Suppressor macrophage treated with lipopolysaccharide for 4 hours (primary cell): Measurements from ENCODE around the gene OBSL1.

ENCODE experiments used
- DNase-seq: peaks from one replicate; pipeline ENCODE4 v3.0.0-alpha.2; 2020

Gene OBSL1

DNA sequence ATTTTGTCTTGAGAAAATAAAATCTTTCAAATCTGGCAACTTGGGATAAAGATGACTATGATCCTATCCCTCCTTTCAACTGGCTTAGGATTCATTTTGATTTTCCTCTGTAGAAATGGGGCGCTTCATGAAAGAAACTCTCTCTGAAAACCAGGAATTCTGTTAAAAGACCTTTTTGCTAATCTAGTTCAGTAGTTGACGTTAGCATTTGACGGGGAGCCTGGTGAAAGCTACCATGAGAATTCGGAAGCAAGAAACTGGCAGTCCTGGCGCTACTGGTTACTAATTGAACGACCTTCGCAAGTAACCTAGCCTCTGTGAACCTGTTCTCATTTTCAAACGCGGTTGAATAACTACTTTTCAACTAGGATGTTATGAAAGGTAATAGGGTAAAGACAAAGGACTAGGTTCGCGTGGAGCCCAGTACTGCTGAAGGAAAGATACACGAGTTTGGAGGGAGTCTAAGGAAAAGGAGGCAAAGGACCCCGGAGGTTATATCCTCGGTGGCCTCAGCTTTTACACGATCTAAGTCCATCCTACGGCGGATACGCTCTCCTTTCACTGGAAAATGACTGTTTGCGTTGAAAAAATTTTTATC, 25.7 kb upstream of the OBSL1 start:
- DNase-seq, result no peak

DNA sequence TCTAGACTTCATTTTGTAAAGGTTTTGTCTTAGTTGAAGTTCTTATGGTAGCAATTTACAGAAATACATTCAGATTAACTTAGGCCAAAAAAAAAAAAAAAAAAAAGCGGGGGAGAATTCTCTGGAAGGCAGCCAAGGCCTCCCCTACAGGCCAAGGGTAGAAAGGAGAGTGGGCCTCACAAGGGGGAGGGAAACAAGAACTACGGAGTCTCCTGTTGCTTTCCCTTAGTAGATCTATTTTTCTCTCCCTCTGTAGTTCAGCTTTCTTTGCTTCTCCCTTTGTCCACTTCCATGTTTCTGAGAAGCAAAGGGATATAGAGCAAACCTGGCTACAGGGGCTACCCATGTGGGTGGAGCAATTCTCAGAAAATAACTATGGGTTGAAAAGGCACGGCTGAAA, 23.9 kb upstream of the OBSL1 start:
- DNase-seq, result no peak

DNA sequence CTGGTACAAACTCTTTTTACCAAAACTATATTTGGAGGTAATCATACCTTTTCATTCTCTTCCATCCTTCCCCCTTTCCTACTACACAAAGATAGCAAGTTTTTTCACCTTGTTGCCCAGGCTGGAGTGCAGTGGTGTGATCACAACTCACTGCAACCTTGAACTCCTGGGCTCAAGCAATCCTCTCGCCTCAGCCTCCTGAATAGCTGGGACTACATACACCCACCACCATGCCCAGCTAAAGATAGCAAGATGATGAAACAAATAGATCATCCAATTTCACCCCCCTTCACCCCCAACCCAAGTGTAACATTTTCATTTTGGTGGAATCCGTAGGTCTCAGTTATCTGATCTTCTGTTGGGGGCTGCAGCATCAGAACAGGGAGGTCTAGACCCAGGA, 21.8 kb upstream of the OBSL1 start:
- DNase-seq, result no peak

DNA sequence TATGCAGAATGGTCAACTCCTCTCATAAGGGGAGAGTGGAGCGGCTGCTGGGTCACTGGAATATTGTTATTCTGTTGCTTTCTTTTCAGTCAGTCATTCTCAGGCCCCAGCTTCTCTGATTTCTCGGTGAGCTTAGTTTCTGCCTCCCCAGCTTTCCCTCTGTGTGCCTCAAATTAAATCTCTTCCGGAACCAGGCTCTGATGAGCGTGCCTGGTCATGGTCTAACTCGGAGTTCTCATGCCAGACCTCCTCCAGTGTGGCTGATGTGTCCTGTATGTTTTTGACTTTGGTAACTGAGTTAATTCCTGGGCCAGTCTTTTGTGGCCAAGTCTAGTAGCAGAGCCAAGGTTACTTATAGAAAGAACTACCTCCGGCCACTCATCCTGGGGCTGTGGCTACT, 21.4 kb upstream of the OBSL1 start:
- DNase-seq, result no peak

DNA sequence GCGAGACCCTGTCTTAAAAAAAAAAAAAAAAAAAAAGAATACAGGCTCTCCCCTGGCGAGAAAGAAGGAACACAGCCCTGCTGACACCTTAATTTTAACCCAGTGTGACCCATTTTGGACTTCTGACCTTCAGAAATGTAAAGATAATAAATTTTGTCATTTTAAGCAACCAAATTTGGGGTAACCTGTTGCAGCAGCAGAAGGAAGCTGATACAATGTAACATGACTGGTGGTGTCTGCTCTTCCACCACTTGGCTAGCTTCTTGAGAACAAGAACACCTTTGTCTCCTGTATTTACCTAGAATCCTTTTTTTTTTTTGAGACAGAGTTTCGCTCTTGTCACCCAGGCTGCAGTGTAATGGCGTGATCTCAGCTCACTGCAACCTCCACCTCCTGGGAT, 19.8 kb upstream of the OBSL1 start:
- no peak for DNase-seq

DNA sequence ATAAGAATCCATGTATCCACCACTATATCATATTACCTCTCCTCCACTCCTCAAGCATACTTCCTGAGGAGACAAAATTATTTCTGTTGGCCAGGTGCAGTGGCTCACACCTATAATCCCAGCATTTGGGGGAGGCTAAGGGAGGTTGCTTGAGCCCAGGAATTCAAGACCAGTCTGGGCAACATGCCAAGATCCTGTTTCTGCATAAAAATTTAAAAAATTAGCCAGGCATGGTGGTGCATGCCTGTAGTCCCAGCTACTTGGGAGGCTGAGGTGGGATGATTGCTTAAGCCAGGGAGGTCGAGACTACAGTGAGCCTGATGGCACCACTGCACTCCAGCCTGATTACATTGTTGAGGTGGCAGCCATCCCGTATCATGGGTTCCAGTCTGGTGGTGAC, 10.0 kb upstream of the OBSL1 start:
- DNase-seq, result no peak

DNA sequence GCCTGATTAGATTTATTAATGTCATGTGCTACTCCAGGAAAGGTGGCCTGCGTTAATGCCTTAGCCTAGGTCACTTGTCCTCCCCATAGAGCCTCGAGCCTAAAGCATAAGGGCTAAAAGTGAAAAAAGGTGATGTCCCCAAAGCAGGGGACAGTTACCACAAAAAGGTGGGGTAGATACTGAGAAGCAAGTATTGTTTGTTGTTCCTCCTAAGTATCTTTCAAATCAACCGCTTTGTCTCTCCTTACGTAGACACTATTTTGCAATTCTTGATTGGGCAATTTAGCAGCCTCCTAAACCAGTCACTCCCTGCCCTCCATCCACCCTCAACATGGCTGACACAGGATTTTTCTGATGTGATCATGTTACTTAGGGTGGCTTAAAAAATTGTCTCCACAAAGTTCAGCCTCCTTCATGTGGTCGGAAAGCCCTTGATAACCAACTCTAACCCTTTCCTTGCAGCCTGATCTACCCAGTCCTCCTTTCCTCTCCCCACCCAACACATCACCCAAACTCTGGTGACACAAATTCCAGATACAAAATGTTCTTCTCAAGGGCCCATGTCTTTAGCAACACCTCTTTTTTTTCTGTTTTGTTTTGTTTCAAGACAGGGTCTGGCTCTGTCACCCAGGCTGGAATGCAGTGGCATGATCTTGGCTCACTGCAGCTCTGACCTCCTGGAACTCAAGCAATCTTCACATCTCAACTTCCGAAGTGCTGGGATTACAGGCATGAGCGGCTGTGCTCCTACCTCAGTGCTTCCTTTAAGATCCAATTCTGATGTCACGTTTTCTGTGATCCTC, 7.7 kb upstream of the OBSL1 start:
- DNase-seq, result peak; percentile 68

DNA sequence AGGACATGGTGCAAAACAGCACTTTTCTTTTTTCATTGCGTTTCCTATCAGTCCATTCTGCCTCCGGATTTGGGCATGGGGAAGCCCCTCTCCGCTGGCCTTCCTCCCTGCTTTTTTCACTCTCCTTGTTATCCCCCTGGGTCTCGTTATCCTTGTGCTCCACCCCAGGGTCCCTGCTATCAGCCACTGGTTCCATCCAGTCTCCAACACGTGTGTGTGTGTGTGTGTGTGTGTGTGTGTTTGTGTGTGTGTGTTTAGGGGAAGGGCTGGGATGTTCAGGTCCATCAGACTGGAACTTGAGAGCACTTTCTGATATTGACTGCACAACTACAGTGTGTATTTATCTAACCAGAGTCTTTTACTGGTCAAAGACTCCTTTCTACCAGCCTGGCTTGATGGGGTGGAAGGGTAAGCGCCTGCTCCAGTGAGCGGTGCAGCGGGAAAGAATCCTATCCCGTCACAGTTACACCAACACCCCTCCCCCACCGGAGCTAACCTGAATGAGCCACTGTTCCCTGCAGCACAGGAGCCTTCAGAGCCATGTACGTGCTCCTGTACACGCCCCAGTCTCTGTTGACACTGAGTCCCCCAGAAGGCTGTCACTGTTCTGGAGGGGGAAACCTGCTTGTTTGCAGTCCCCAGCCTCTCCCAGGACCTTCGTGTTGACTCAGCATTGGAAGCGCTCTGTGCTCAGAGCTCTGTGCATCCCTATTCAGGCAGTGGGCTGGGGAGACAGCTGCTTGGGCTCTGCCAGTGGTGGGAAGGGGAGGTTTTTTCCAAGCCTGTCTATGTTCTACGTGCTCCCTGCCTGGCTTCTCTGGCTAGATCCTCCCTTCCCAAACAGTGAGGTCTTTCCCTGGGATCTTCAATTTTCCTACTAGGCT, 5.4 kb upstream of the OBSL1 start:
- no peak for DNase-seq

DNA sequence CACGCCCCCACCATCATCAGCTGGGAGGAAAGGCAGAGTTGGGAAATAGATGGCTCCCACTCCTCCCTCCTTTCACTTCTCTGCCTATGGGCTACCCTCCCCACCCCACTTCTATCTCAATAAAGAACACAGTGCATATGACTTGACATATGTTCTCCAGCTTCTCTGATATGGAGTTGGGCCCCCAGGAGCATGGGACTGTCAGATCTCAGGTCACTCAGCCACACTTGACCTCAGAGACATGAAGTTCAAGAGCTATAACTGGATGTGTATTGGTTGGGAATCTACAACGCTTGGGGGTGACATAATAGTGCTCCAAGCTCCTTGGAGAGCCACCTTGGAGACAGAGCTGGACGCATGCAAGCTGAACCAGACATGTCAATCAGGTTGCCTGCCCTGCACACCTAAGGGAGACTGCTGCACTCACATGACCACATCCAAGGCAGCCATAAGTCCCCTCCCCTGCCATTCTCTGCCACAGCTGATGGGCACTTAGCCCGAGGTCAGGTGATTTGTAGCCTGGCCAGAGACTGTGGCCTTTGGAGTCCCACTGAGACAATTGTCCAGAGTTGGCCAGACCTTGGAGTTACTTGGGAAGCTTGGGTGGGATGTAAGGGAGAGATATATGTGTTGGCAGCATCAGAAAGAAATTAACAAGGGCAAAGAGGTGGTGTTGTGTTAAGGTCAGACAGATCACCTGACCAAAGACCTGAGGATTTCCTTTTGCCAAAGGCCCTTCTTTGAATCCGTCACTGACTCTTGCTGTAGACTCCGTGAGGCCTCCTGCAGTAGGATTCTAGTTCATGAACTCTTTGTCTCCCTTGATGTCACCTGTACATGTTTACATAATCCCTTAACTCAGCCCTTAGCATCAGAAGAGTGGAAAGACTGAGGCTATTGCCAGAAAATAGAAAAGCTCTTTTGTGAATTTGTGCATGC, 4.5 kb upstream of the OBSL1 start:
- DNase-seq, result no peak

DNA sequence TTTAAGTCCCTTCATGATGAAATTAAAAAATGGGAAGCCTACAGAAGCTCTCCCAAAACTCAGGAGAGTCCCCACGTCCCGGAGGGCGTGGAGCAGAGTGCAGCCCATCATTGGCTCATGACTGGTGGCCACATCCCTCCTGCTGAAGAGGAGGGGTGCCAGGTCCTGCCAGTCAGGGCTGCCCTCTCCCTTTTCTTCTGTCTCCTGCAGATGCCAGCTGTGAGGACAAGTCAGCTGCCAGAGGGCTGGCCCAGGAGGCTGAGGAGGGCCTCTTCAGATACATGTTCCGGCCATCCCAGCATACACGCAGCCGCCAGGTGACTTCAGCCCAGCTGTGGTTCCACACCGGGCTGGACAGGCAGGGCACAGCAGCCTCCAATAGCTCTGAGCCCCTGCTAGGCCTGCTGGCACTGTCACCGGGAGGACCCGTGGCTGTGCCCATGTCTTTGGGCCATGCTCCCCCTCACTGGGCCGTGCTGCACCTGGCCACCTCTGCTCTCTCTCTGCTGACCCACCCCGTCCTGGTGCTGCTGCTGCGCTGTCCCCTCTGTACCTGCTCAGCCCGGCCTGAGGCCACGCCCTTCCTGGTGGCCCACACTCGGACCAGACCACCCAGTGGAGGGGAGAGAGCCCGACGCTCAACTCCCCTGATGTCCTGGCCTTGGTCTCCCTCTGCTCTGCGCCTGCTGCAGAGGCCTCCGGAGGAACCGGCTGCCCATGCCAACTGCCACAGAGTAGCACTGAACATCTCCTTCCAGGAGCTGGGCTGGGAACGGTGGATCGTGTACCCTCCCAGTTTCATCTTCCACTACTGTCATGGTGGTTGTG, 3.4 kb upstream of the OBSL1 start:
- no peak for DNase-seq

DNA sequence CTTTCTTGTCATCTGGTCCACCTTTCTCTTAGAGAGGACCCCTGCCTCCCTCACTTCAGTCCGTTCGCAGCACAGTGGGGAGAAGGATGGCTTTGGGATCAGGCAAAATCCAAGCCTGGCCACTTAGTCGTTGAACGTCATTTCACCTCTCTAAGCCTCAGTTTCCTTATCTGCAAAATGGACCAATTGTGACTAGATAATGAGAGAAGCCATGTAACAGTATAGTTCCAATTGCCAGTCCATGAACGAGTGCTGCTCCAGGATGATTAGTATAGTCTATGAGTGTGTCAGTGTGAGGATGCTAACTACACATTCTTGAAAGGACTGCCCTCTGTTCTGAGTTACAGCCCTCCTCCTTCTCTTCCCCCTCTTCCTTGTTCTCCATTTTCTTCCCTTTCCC, 1.8 kb upstream of the OBSL1 start:
- DNase-seq, result no peak

DNA sequence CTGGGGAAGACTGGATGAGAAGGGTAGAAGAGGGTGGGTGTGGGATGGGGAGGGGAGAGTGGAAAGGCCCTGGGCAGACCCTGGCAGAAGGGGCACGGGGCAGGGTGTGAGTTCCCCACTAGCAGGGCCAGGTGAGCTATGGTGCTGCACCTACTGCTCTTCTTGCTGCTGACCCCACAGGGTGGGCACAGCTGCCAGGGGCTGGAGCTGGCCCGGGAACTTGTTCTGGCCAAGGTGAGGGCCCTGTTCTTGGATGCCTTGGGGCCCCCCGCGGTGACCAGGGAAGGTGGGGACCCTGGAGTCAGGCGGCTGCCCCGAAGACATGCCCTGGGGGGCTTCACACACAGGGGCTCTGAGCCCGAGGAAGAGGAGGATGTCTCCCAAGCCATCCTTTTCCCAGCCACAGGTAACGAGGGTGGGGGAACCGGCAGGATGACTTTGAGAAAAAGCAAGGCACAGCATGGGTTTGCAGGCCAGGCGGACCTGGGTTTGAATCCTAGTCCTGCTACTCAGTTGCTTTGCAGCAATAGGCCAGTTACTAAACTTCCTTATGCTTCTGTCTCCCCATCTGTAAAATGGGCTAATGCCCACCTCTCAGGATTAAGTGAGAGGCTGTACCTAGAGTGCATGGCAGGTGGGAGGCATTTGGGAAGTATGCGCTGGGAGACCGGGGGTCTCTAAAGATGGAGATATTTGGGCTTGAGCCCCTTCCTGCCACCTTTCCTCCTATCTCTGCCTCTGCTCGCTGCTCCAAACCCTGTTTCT, 1.1 kb upstream of the OBSL1 start, which contains the start of gene INHA:
TSS of gene INHA (plus strand) at position 74 of the 765 bp plus-strand sequence. CDS start at position 139, 65 bp downstream.
- DNase-seq, result no peak

DNA sequence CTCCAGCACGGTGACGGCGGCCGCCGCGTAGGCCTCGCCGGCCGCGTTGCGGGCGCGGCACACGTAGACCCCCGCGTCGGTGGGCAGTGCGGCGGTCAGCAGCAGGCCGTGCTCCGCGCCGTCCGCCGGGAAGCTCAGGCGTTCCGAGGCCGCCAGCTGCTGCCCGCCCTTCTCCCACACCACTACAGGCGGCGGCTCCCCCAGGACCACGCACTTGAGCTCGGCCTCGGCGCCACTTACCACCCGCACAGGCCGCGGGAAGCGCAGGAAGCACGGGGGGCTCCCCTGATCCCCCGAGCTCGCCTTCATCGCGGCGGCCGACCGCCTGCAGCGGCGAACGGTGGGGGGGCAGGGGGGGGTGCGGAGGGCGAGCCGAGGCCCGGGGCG, 422 bp downstream of the OBSL1 start:
- no peak for DNase-seq

DNA sequence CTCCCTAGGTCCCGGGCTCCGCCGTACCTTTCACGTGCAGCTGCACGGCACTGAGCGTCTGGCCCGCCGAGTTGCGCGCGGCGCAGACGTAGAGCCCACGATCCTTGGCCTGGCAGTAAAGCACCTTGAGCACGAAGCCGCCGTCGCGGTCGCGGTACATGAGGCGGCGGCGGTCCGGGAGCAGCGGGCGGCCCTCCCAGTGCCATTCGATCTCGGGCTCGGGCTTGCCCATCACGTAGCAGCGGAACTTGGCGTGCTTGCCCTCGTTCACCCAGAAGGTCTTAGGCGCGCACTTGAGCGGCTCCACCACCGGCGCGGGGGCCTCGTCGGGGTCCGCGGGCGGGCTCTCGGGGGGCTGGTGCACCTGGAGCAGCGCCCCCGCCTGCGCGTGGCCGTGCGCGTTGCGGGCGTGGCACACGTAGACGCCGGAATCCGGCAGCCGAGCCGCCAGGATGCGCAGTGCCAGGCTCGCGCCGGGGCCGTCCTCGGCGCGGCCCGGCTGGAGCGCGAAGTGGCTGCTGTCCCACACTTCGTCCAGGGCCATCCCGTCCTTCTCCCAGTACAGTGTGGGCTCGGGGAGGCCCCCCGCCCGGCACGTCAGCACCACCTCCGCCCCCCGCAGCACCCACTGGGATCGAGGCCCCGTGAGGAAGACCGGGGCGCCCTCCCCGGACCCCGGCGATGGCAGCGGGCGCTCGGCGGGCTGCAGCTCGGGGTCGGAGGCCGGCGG, 980 bp downstream of the OBSL1 start:
- no peak for DNase-seq

DNA sequence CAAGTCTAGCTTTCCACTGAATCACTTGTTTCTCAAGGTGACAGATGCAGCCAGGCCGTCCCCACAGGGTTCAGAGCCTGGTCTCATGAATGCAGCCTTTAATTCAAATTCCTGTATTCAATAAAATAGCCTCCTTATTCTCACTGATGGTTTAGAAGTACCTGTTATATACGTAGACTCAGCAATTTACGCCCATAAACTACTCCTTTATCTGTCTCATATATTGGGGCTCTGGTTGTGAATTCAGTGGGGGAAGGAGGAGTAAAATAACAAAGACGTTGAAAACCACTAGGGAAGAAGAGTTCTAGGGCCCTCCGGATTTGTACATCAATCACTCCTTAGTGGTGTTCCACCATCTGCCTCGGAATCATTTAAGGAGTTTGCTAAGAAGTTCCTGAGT, 1.7 kb downstream of the OBSL1 start:
- DNase-seq, result no peak

DNA sequence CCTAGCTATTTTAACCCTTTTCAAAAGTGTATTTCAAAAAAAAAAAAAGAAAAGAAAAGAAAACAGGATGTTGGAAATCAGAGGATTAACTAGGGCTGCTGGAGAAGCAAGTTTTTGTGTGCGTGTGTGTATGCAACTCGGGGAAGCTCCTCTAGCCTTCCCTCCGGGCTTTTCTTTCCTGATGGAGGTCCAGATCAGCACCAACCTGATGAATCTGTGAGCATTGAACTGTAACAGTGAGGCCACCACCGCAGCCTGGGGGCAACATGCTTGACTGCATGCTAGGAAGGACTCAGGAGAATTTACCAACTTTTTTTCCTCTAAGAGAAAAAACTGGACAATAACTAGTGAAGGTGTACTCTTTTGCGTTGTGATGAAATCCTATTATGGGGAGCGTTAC, 2.3 kb downstream of the OBSL1 start:
- DNase-seq, result no peak

DNA sequence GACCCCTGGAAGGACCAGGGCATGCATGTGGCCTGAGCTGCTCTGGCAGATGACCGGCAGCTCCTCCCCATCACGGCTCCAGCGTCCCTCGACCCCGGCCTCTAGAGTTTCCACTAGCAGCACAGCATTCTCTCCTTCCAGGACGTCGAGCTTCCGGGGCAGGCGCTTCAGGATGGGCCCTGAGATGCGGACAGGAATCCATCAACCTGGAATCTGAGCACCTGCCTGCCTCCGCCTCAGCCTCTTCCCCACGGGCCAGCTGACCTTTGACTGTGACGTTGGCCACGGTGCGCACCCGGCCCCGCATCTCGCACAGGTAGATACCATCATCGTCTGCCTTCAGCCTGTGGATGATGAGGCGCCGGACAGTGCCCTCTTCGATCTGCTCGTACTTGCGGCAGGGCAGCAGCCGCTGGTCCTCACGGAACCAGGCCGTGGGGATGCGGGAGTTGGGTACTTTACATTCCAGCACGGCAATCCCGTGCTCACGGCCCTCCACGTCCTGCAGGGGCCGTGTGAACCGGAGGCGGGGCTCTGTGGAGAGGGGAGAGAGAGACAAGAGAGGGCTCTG, 3.5 kb downstream of the OBSL1 start:
- DNase-seq, result no peak

DNA sequence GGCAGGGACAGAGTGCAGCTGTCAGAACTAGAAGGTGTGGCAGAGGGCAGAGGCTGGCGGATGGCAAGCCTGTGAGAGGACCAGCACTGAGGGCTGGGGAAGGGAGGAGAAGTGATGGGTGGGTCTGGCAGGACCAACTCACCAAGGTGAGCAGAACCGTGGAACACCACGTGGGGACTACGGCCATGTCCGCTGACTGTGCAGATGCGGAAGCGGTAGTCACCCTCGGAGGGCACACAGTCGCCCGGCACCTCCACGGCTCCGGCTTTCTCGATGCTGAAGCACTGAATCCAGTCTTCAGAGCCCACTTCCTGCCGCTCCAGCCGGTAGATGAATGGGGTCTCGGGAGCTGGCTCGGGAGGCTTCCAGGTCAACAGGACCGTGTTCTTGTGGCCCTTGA, 4.2 kb downstream of the OBSL1 start:
- DNase-seq, result no peak

DNA sequence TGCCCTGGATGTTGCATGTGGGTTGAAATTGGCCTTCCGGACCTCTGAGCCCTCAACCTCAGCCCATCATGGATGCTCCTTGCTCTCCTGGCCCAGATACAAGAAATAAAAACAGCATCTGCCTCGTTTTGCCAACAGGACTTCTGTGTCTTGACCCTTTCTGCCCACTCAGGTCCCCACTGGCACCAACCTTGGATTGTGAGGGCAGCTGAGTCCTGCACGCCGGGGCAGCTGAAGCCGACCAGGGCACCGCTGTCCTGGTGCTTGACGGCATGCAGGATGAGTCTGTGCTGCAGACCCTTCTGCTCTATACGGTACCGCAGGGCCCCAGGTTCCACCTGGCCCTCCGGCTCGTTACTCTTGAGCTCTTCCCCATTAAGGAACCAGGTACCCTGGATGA, 4.7 kb downstream of the OBSL1 start:
- DNase-seq, result no peak
